Left colon (tissue), 2 donors: Measurements from ENCODE around the gene GALNT12. TPM values are rescaled to one million over a fixed set of nuclear protein-coding genes. Genes with fewer than 3 reads are reported as not detected.

Experiments used
- ATAC-seq: fragments of 200-7000 bp; cut with Tn5 transposase; one replicate; pipeline ENCODE4 v1.9.1; 2020; ENCODE audit warnings: mild to moderate bottlenecking, moderate library complexity
- DNase-seq, 2 donors: peaks; one replicate each; pipeline ENCODE4 v3.0.0-alpha.2; 2020
- intact Hi-C, 2 donors: fragments of 100-400 bp; cut with DNase I in 1 of 2; cut with micrococcal nuclease in 1 of 2; formaldehyde crosslinking; loops; one replicate each; pipeline versions ENCODE4 v1.11.2 to v1.14.0; 2022; cut with DNase I, micrococcal nuclease
- total RNA-seq, 2 donors: library from RNA; stranded (reverse); fragmentation: NEBNext Ultra II Directional; extraction: Animal tissue kit (Norgen Biotek cat#: 25700); gene quantifications; one replicate each; pipeline ENCODE4 v1.2.1, GENCODE V29; 2021
- donor health status: DM: no; HTN: no; CAD: no.
- donor health status: DM: yes; HTN: yes; CAD: no.

Gene GALNT12
- total RNA-seq, 2 donors from 2014 or later: 115 to 156 TPM

DNA sequence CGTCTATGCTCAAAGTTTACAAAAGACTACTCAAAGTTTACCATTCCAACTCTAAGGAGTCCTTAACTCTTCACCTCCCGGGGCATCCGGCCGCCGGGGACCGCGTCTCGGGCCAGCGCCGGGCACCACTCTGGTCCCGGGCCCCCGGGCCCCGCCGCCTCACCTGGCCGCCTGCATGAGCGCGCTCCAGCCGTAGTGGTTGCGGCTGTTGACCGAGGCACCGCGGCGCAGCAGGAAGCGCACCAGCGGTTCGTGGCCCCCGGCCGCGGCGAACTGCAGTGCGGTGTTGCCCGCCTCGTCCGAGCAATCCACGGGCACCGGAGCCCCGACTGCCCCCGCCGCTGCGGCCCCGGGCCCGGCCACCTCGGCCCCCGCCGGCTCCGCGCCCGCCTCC lies 11.5 kb upstream of the GALNT12 start:
- intact Hi-C loops: no loop called here
- peak; percentile 43 for ATAC-seq
- DNase-seq: peak in 1 of 2 donors; percentile 62

DNA sequence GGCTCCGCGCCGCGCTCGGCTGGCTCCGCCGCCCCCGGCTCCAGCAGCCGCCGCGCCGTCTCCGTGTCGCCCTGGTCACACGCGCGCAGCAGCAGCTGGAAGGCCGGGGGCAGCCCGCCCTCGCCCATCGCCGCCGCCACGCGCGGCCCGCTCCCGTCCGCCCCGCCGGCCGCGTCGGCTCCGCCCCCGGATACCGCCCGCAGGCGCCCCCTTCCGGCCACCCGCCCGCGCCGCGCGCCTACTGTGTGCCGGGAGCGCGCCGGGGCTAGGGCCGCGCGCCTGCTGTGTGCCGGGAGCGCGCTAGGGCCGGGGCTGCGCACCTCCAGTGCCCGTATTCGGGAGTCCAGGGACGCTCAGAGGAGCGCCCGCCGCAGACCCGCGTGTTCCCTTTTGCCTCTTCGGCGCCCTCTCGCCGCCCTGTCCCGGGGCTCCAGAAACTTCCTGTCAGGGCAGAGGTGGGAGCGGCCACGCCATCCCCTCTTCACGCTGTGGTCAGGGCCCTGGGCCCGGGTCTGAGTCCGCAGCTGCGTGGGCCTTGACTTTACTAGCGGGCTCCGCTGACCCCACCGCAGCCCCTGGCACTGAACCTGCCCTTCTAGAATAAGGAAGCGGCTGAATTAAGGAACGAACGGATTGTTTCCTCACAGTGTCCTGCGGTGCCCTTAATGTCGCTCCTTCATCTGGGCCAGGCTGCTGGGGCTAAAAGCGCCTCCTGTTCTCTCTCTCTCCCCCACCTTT lies 10.9 kb upstream of the GALNT12 start, which contains the start of gene ANKS6:
Gene ANKS6, minus strand, starts transcription at position 192 of the 738 bp plus-strand sequence. Its CDS starts 64 bp downstream, at position 128.
- intact Hi-C loops: no loop called here
- ATAC-seq: peak; percentile 96
- DNase-seq: peak; percentile 70 to 92

DNA sequence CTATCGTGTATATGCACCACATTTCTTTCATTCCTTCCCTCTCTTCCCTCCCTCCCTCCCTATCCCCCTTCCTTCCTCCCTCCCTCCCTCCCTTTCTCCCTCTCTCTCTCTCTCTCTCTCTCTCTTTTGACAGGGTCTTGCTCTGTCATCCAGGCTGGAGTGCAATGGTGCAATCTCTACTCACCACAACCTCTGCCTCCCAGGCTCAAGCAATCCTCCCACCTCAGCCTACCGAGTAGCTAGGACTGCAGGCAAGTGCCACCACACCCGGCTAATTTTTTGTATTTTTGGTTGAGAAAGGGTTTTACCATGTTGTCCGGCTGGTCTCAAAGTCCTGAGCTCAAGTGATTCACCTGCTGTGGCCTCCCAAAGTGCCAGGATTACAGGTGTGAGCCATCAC lies 10.0 kb upstream of the GALNT12 start:
- DNase-seq (no peak), ATAC-seq (no peak)
- intact Hi-C loops: no loop called here

DNA sequence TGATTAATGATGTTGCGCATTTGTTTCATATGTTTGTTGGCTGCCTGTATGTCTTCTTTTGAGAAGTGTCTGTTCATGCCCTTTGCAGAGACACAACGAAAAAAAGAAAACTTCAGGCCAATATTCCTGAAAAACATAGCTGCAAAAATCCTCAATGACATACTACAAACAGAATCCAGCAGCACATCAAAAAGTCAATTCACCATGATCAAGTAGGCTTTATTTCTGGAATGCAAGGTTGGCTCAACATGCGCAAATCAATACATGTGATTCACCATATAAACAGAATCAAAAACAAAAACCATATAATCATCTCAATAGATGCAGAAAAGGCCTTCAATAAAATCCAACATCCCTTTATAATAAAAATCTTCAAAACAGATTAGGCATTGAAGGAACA lies 9.2 kb upstream of the GALNT12 start:
- DNase-seq (no peak), ATAC-seq (no peak)
- intact Hi-C loops: no loop called here

DNA sequence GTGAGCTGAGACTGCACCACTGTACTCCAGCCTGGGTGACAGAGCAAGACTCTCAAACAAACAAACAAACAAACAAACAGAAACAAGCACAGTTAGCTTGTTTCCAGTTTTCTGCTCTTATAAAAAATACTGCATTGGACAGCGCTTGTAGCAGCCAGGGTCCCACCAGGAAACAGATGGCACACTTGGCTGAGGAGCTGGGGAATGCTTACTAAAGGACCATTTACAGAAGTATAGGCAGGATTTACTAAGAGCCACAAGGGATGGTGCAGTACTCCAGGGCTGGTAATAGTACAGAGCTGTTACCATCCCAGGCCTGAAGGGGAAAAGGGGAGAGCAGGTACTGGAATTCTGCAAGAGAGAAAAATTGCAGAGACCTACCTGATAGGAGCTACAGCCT lies 5.9 kb upstream of the GALNT12 start:
- ATAC-seq (no peak), DNase-seq (no peak)
- intact Hi-C loops: no loop called here

DNA sequence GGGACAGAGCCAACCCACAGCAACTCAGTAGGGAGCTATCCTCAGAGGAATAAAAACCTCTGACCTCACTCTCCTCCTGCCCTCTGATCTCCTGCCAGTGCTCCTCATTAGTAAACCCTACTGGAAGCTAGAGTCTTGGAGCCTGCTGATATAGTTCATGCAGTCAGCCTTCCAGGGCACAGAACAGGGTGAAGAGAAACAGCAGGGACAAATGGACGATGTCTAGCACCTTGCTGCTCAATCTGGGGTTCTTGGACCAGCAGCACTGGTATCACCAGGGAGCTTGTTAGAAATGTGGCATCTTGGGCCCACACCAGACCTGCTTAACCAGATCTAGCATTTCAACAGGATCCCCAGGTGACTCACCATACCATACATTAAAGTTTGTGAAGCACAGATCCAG lies 5.5 kb upstream of the GALNT12 start:
- ATAC-seq (no peak), DNase-seq (no peak)
- intact Hi-C loops: no loop called here

DNA sequence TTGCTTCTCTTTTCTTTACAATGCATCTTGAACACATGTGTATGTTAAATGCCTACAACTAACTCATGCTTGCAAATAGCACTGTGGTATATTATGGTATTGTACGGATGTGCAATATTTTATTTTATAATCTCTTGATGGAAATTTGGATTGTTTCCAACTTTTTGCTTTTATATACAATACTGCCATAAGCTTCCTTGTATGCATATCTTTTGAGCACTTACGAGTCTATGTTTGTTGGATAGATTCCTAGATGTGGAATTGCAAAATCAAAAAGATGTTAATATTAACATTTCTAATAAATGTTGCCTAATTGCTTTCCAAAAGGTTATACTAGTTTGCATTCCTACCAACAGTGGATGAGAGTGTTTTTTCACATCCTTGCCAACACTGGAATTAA lies 3.4 kb upstream of the GALNT12 start:
- DNase-seq (no peak), ATAC-seq (no peak)
- intact Hi-C loops: no loop called here

DNA sequence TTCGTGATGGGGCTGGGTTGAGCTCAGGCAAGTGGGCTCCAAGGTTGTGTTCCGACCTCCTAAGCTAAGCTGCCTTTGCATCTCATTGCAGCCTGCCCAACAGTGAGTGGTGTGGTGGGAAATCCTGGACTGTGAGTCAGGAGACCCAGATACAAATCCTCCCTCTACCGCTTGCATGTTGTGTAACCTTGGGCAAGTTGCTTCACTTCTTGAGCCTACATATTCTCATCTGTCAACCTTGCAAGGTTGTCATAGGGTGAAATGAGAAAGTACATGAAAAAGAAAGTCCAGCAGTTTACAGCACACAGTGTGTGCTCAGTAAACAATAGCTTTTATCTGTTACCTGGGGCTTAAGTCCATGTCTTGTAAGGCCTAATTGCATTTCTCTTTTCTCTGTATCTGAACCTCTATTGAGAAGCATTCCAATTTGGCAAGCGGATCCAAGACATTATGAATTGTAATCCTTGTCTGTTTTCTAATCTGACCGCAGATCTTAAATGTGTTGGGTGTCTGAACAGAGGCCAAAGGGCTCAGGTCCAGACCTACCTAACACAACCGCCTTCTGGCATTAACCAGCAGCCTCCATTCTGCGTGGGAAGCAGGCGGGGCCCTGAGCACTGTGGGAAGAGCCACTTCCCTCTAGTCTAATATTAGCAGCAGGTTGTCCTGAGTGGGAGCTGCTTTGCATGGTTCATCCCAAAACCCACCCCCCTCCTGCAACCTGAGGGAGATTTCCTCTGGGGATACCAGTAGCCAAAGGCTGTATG lies 1.8 kb upstream of the GALNT12 start:
- peak in 1 of 2 donors; percentile 40 for DNase-seq
- intact Hi-C loops: no loop called here
- ATAC-seq: peak; percentile 19

DNA sequence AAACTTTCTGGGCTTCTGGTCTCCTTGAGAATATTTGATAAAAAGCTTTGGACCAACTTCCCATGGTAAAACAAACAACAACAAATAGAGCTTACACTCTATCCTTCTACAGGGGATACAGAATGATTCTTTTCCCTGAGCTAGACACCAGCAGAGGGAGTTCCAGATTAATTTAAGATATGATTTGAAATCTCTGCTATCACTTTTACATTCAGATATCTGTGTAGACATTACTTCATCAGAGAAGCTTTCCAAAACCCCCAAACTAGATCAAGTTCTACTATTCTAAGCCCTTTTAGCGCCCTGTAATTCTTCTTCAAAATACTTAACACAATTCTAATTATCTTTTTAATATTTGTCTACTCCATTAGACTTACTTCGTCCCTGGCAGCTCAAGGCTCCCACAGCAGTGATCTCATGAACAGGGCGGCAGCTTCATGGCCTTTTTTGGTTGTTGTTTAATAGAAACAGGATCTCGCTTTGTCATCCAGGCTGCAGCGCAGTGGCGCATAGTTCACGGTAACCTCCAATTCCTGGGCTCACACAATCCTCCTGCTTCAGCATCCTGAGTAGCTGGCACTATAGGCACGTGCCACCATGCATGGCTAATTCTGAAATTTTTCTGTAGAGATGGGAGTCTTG lies 955 bp upstream of the GALNT12 start:
- DNase-seq (no peak), ATAC-seq (no peak)
- intact Hi-C loops: no loop called here

DNA sequence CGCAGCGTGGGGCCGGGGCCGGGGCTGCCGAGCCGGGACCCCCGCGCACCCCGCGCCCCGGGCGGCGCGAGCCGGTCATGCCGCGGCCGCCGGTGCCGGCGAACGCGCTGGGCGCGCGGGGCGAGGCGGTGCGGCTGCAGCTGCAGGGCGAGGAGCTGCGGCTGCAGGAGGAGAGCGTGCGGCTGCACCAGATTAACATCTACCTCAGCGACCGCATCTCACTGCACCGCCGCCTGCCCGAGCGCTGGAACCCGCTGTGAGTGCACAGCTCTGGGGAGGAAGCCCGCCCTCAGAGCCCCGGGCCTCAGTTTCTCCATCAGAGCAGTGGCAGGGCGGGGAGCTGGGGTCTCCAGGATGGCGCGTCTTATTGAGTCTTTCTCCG lies 335 bp downstream of the GALNT12 start:
- intact Hi-C loops: no loop called here
- no peak for ATAC-seq
- DNase-seq: peak in 1 of 2 donors; percentile 55

DNA sequence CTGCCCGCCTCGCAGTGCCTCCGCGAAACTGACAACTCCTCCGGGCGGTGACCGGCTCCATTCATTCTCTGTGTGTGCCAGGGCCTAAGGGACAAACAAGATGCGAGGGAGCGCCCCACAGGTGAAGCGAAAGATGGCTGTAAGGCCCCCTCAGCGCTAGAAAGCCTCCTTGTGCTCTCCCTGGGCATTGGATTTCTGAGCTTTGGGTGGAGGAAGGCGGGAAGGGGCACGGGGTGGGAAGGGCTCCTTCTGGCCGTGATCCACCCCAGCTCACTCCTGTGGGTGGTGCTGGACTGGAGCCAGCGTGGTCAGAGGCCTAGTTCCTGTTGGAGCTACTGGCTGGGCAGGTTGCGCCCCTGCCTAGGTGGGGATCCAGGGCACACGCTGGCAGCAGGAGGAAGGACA lies 943 bp downstream of the GALNT12 start:
- ATAC-seq: peak; percentile 70
- peak; percentile 95 for DNase-seq
- intact Hi-C loops: no loop called here

DNA sequence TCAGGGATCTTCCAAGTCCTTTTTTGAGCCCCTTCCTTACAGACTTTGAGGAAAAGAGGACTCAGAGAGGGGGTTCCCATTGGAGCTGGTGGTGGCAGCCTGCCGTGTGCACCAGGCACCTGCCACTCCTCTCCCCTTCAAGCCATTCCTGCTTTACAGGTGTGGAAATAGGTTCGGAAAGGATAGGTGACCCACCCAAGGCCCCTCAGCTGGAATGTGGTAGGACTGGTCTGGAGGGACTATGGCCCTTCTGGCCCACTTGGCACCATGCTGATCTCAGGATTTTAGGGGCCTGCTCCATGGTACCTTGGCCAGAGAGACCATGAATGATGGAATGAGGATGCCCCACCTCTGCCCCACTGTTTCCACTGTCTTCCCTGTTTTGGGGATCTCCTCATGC lies 1.4 kb downstream of the GALNT12 start:
- intact Hi-C loops: no loop called here
- ATAC-seq (no peak), DNase-seq (no peak)

DNA sequence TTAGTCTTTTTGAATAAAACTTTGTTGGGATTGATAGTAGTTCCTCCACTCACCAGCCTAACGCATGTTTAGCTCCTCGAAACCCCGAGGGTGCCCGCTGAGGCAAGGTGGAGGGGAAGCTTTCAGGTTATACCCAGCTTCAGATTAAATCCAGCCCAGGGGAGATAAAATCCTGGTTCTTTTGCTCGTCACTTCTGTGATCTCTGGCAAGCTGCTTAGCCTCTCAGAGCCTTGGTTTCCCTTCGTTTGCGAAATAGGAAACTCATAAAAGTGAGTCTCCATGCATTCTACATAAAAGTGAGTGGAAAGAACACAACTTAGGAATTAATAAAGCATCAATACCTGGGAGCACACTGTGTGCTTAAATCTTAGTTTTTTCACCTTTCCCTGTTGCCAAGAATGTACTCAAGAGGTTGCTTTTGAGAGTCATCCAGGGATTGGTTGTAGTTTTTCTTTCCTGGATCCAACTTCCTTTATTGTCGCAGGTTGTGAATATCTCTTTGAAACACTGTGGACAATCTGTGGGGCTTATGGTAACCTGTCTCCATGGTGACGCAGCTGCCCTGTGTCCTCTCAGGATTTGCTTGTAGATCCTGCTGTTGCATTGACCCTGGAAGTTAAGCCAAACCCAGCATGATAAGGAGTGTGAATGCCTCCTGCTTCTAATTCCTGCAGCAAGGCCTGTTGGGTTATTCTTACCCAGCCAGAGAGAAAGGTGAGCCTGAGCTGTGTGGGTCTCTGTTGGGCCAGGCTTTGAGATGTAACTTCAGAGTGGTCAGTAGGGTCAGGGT lies 2.0 kb downstream of the GALNT12 start:
- DNase-seq (peak; percentile 41 to 74), ATAC-seq (peak; percentile 37)
- intact Hi-C loops: no loop called here

DNA sequence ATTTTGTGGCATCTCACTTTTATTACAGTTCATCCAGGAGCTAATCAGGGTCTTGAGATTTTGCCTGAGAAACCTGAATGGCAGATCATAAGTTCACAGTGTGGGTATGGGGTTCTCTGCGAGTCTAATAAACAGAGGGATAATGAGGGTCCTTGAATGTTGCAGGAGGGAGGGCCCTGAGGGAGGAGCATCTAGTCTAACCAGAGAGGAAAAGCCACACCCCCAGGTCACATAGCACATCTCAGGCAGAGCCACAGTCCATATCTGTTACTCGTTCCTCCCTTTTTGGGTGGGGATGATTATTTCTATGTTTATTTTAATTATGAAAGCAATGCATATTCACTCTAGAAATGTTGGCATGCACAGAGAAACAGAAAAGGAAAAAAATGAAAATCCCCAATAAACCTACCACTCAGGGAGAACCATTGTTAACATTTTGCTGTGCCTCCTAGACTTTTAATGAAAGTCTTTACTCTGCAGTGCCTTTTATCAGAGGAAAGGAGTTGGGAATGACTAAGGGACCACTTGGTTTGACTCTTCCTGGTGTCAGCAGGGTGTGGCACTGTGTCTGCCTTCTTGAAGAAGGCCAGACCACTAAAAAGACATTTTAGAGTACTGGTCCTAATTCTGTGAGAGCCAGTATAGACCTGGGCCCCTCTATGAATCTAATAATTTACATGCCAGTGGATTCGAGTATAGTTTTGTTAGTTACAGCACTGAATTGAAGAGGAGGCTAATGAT lies 2.8 kb downstream of the GALNT12 start:
- ATAC-seq (no peak), DNase-seq (no peak)
- intact Hi-C loops: no loop called here

DNA sequence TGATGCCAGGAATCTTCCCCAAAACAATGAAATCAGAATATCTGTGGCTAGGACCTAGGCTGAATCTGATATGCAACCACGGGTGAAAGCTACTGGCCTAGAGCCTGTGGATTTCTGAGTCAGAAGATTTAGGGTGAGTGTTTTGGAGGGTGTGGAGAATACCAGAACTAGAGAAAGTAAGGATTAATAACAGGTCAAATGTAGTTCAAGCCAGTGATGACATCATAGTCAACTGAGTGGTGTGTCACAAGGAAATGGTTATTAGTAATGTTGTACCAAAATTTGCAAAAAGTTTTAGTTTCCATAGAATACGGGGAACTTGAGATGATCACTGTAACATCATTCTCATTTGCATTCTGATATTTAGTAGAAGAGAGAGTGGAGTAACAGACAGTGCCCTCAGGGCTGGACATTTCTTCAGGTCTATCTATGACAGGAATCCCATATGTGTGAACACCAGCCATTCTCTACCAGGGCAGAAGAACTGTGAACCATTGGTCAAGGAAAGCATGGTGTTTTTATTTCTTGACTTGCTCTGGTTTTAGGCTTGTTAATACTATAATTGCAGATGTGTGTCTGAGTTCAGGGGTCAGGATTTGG lies 3.7 kb downstream of the GALNT12 start:
- ATAC-seq: no peak
- intact Hi-C loops: no loop called here
- no peak for DNase-seq

DNA sequence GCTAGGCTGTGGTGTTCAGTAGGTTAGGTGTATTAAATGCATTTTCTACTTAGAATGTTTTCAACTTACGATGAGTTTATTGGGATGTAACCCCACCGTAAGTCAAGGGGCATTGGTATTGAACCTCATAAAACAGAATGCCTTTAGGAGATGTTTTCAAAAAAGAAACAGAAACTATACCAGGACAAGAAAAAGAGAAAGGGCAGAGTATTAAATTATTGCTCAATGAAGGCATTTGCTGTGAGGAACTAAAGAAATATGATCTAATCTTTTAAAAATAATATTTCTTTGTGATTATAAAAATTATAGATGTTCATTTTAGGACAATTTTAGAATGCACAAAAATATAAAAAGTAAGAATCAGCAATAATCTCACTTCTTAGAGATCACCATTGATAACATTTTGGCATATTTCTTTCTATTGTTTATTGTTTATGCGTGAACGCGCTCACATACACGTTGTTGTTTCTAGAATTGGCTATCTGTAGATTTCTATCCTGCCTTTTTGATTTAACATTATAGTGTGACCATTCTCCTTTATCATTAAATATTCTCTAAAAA lies 8.0 kb downstream of the GALNT12 start:
- no peak for ATAC-seq
- DNase-seq: no peak
- intact Hi-C loops: no loop called here

DNA sequence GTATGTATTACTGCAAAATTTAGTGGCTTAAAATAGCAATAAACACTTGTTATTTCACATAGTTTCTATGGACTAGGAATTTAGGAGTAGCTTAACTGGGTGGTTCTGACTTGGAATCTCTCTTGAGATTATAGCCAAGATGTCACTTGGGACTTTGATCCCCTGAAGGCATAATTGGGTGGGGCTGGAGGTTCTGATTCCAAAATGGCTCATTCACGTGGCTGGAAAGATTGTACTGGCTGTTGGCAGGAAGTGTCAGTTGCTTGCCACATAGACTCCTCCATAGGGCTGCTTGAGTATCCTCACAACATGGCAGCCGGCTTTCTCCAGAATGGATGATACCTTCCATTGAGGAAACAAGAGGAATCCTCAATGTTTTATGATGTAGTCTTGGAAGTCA lies 11.3 kb downstream of the GALNT12 start:
- DNase-seq (no peak), ATAC-seq (peak; percentile 92)
- intact Hi-C loops: no loop called here

DNA sequence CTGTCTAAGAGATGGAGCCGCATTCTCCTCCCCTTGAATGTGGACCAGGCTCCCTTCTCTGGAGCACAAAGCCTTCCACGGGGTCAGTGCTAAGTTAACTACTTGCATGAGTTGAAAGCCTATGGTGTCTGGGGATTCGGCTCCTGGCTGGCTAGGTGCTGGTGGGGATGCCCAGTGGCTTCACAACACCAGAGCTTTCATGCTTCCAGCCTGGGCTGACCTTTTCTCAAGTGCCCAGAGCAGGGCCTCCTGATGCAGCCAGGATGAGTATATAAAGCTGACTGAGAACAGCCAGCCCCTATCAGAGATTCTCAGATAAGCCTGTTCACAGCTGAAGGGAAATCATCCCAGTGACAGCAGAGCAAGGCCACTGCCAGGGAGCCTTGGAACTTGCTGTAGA lies 11.8 kb downstream of the GALNT12 start:
- no peak for ATAC-seq
- no peak for DNase-seq
- intact Hi-C loops: no loop called here
